GM19193 (cell line): ENCODE results near the gene TEAD1.

Source experiments
- POLR2A ChIP-seq: IDR thresholded peaks from 4 replicates; pipeline ENCODE4 v1.6.1; 2011; ENCODE audit not compliant: insufficient read depth, insufficient read length; ENCODE audit errors: extremely low read depth

TEAD1 gene

GRCh38 chr11:12678991-12679390 is 4.8 kb downstream of the TEAD1 start:
- TF ChIP-seq POLR2A = no peak

- no peak for TF ChIP-seq POLR2A
Measured at GRCh38 chr11:12679471-12679870, 5.2 kb downstream of the TEAD1 start.

- no peak for TF ChIP-seq POLR2A
Measured at GRCh38 chr11:12680246-12680939, 6.2 kb downstream of the TEAD1 start.

GRCh38 chr11:12680940-12681258 is 6.7 kb downstream of the TEAD1 start:
- TF ChIP-seq POLR2A = no peak

GRCh38 chr11:12681466-12681865 is 7.2 kb downstream of the TEAD1 start:
- TF ChIP-seq POLR2A = no peak

GRCh38 chr11:12682288-12682687 is 8.1 kb downstream of the TEAD1 start:
- TF ChIP-seq POLR2A = no peak

- TF ChIP-seq POLR2A = no peak
Measured at GRCh38 chr11:12682737-12683500, 8.7 kb downstream of the TEAD1 start.

- TF ChIP-seq POLR2A = no peak
Measured at GRCh38 chr11:12683874-12684273, 9.7 kb downstream of the TEAD1 start.

- TF ChIP-seq POLR2A = no peak
Measured at GRCh38 chr11:12684315-12684714, 10.1 kb downstream of the TEAD1 start.

GRCh38 chr11:12684816-12685215 is 10.6 kb downstream of the TEAD1 start:
- no peak for TF ChIP-seq POLR2A

GRCh38 chr11:12685229-12685628 is 11.0 kb downstream of the TEAD1 start:
- TF ChIP-seq POLR2A = no peak

GRCh38 chr11:12686246-12687060 is 12.2 kb downstream of the TEAD1 start:
- TF ChIP-seq POLR2A = no peak

- TF ChIP-seq POLR2A = no peak
Measured at GRCh38 chr11:12687216-12687623, 13.0 kb downstream of the TEAD1 start.

GRCh38 chr11:12687740-12688139 is 13.5 kb downstream of the TEAD1 start:
- TF ChIP-seq POLR2A = no peak

GRCh38 chr11:12689029-12689755 is 15.0 kb downstream of the TEAD1 start:
- TF ChIP-seq POLR2A = no peak
